CD14-positive monocyte (primary cell): ENCODE measurements around the gene EEF1AKMT4. TPM values are rescaled to one million over a fixed set of nuclear protein-coding genes. Genes with fewer than 3 reads are reported as not detected.
A peak's percentile ranks its signal among the peaks of the same experiment; 100 is the strongest.

Experiments
- DNase-seq, 3 donors: peaks; one replicate each; pipeline ENCODE4 v3.0.0-alpha.2; 2011 to 2022
- H2AFZ ChIP-seq: 2 replicates; pipeline ENCODE4 v1.6.0; 2012; ENCODE audit warnings: mild to moderate bottlenecking, low read depth, low read length, inconsistent platforms; ENCODE audit not compliant: insufficient read depth, poor library complexity, severe bottlenecking
- H3K27ac ChIP-seq, 2 donors: 1 replicate in 1 of 2; 2 replicates in 1 of 2; pipeline ENCODE4 v1.5.1; 2012 to 2013; ENCODE audit warnings: low read length in 2 of 2, control low read depth in 1 of 2, inconsistent platforms in 1 of 2, low read depth in 1 of 2, mild to moderate bottlenecking in 1 of 2
- H3K27me3 ChIP-seq, 2 donors: one replicate each; pipeline versions ENCODE4 v1.6.0 to v1.6.1; 2011 to 2013; ENCODE audit warnings: low read length in 2 of 2; ENCODE audit not compliant: control insufficient read depth in 2 of 2, insufficient read depth in 2 of 2
- H3K36me3 ChIP-seq, 2 donors: replicated peaks in 1 of 2; 1 replicate in 1 of 2; 2 replicates in 1 of 2; pipeline versions ENCODE4 v1.5.1 to v1.6.1; 2012 to 2013; ENCODE audit warnings: low read length in 2 of 2, control low read depth in 1 of 2, inconsistent platforms in 1 of 2, mild to moderate bottlenecking in 1 of 2; ENCODE audit not compliant: insufficient read depth in 2 of 2, control insufficient read depth in 1 of 2
- H3K4me1 ChIP-seq, 2 donors: 1 replicate in 1 of 2; 2 replicates in 1 of 2; pipeline versions ENCODE4 v1.5.1 to v1.6.1; 2012 to 2013; ENCODE audit warnings: low read length in 2 of 2, control low read depth in 1 of 2, inconsistent platforms in 1 of 2, mild to moderate bottlenecking in 1 of 2, moderate library complexity in 1 of 2; ENCODE audit not compliant: insufficient read depth in 2 of 2, control insufficient read depth in 1 of 2
- H3K4me2 ChIP-seq: replicated peaks from 2 replicates; pipeline ENCODE3; 2012; ENCODE audit warnings: low read length, moderate library complexity, mild to moderate bottlenecking; ENCODE audit not compliant: poor library complexity, severe bottlenecking; ENCODE audit errors: extremely low read depth
- H3K4me3 ChIP-seq, 3 experiments: fragments of 200-600 bp in 1 of 3; sonication (generic) in 1 of 3; replicated peaks in 1 of 3; 1 replicate in 2 of 3; 2 replicates in 1 of 3; pipeline ENCODE4 v1.5.1; 2011 to 2013; ENCODE audit warnings: low read length in 3 of 3, mild to moderate bottlenecking in 3 of 3, control low read depth in 2 of 3, low read depth in 2 of 3, inconsistent platforms in 1 of 3, moderate library complexity in 1 of 3
- H3K79me2 ChIP-seq: 2 replicates; pipeline ENCODE4 v1.6.0; 2012; ENCODE audit warnings: mild to moderate bottlenecking, control low read depth, inconsistent platforms, low read length, moderate library complexity; ENCODE audit not compliant: insufficient read depth
- H3K9ac ChIP-seq: 2 replicates; pipeline ENCODE4 v1.6.0; 2017; ENCODE audit warnings: low read length, mild to moderate bottlenecking; ENCODE audit not compliant: insufficient read depth, poor library complexity, severe bottlenecking
- H3K9me3 ChIP-seq, 2 donors: replicated peaks in 1 of 2; 1 replicate in 1 of 2; 2 replicates in 1 of 2; pipeline versions ENCODE4 v1.5.1 to v1.6.1; 2012 to 2013; ENCODE audit warnings: low read length in 2 of 2, control low read depth in 1 of 2; ENCODE audit not compliant: control insufficient read depth in 1 of 2, insufficient read depth in 1 of 2
- H4K20me1 ChIP-seq: 2 replicates; pipeline ENCODE4 v1.6.0; 2012; ENCODE audit warnings: mild to moderate bottlenecking, low read length, control low read depth, moderate library complexity; ENCODE audit not compliant: insufficient read depth
- H3K27ac Mint-ChIP-seq, 7 donors: one replicate each; pipeline ENCODE4 v1.8.0; 2020; ENCODE audit warnings: mild to moderate bottlenecking in 7 of 7, mixed read lengths in 7 of 7, moderate library complexity in 6 of 7, inconsistent platforms in 2 of 7
- H3K27me3 Mint-ChIP-seq, 3 donors: one replicate each; pipeline ENCODE4 v1.8.0; 2021 to 2022; ENCODE audit warnings: low read depth in 3 of 3, mild to moderate bottlenecking in 3 of 3, mixed read lengths in 3 of 3, moderate library complexity in 3 of 3, inconsistent platforms in 1 of 3
- H3K36me3 Mint-ChIP-seq, 2 donors: one replicate each; pipeline ENCODE4 v1.8.0; 2020; ENCODE audit warnings: mixed read lengths in 2 of 2, inconsistent platforms in 1 of 2, mild to moderate bottlenecking in 1 of 2
- H3K4me1 Mint-ChIP-seq: one replicate; pipeline ENCODE4 v1.8.0; 2020; ENCODE audit warnings: mild to moderate bottlenecking, mixed read lengths
- H3K4me3 Mint-ChIP-seq, 2 donors: one replicate each; pipeline ENCODE4 v1.8.0; 2020; ENCODE audit warnings: mild to moderate bottlenecking in 2 of 2, mixed read lengths in 2 of 2, moderate library complexity in 1 of 2
- H3K9me3 Mint-ChIP-seq, 7 donors: one replicate each; pipeline ENCODE4 v1.8.0; 2020 to 2022; ENCODE audit warnings: mixed read lengths in 7 of 7, mild to moderate bottlenecking in 6 of 7, moderate library complexity in 6 of 7, inconsistent platforms in 2 of 7
- CTCF ChIP-seq: fragments of 200-600 bp; IDR thresholded peaks from one replicate; pipeline ENCODE4 v1.8.0; 2022; ENCODE audit warnings: antibody characterized with exemption, mild to moderate bottlenecking
- WGBS: methylation state at CpG from one replicate; pipeline ENCODE4 v1.1.5; 2013; ENCODE audit warnings: missing lambda C conversion rate; ENCODE audit not compliant: insufficient coverage; 5-methylcytosine and 5-hydroxymethylcytosine counted together
- intact Hi-C, 2 donors: fragments of 100-400 bp; cut with micrococcal nuclease; formaldehyde crosslinking; loops; one replicate each; pipeline versions ENCODE4 v1.15.0 to v1.15.1; 2023
- polyA plus RNA-seq, 3 donors: library from polyadenylated mRNA; depleted of rRNA in 1 of 3; unstranded in 2 of 3; stranded (reverse) in 1 of 3; fragments of 300-500 nt in 2 of 3; fragments of >200 nt in 1 of 3; fragmentation: Illumina TruSeq in 2 of 3; gene quantifications; 1 replicate in 2 of 3; 2 replicates in 1 of 3; pipeline ENCODE4 v1.2.3, GENCODE V29; 2012 to 2021

EEF1AKMT4 gene
- polyA plus RNA-seq, 3 donors = 4.0 to 12.0 (median 7.3) TPM

GRCh38 chr3:184248454-184249411 is 739 bp upstream of the EEF1AKMT4 start, which contains the start of gene ALG3:
Gene ALG3 (minus strand): TSS chr3:184248962. CDS start chr3:184248940, 22 bp downstream.
- H3K79me2 ChIP-seq = peaks cover 14% of the 10 kb centered on the region
- H4K20me1 ChIP-seq = no peaks in the 10 kb centered on the region
- peak; percentile 84 to 91 (median 91) for DNase-seq
- no peak for TF ChIP-seq CTCF
- peak within 1 kb of the TSS; percentile 93 for H3K4me2 ChIP-seq
- peak within 1 kb of the TSS; percentile 79 to 87 for H3K27ac ChIP-seq
- Mint-ChIP-seq H3K36me3 (peaks cover 22 to 24% of the 10 kb centered on the region in 2 donors), H3K27ac (peak within 1 kb of the TSS; percentile 96 to 98 (median 97)), H3K27me3 (peaks cover 0 to 3% (median under 1%) of the 10 kb centered on the region in 3 donors), H3K4me1 (peaks cover 11% of the 10 kb centered on the region), H3K4me3 (peak within 1 kb of the TSS; percentile 88 to 90), H3K9me3 (no peaks in the 10 kb centered on the region)
- under 1% methylated on average over 38 of the region's 49 CpGs for WGBS
- intact Hi-C loops = loop anchor here (2.0 to 5.0 kb wide), 4 partner anchors 49 to 74 kb away; partner anchors contain the start of genes ABCF3 (in 2 of the 2), AP2M1 (in 1 of the 2), EIF4G1 (in 1 of the 2) and PSMD2 (in 1 of the 2)
- H3K27me3 ChIP-seq = no peaks in the 10 kb centered on the region
- H3K4me3 ChIP-seq = peak within 1 kb of the TSS; percentile 85 to 88 (median 87)
- H3K36me3 ChIP-seq = peaks cover 20 to 24% of the 10 kb centered on the region in 2 donors
- no peaks in the 10 kb centered on the region for H3K9me3 ChIP-seq
- peak within 1 kb of the TSS; percentile 78 for H3K9ac ChIP-seq
- peaks cover 15 to 24% of the 10 kb centered on the region in 2 donors for H3K4me1 ChIP-seq
- peak within 1 kb of the TSS; percentile 100 for H2AFZ ChIP-seq

- Mint-ChIP-seq H3K4me1 (peaks cover 11% of the 10 kb centered on the region), H3K9me3 (no peaks in the 10 kb centered on the region), H3K27ac (peak overlapping the region in 4 of 7 donors; percentile 6 to 96 (median 60)), H3K36me3 (peaks cover 8 to 11% of the 10 kb centered on the region in 2 donors), H3K27me3 (peaks cover 0 to 3% (median 0%) of the 10 kb centered on the region in 3 donors), H3K4me3 (peak overlapping the region; percentile 88 to 90)
- Histone ChIP-seq H3K79me2 (peaks cover 14% of the 10 kb centered on the region), H3K4me1 (peaks cover 15 to 24% of the 10 kb centered on the region in 2 donors), H3K27me3 (no peaks in the 10 kb centered on the region), H2AFZ (peak overlapping the region; percentile 100), H3K9ac (peak overlapping the region; percentile 78), H3K36me3 (peaks cover 4 to 9% of the 10 kb centered on the region in 2 donors), H3K9me3 (no peaks in the 10 kb centered on the region), H4K20me1 (peaks cover 1% of the 10 kb centered on the region), H3K4me2 (peak overlapping the region; percentile 93), H3K27ac (peak overlapping the region in 1 of 2 donors; percentile 87), H3K4me3 (peak overlapping the region; percentile 85 to 88 (median 87))
- TF ChIP-seq CTCF = peak; percentile 87
- under 1% methylated on average over 15 of the region's 20 CpGs for WGBS
- peak; percentile 81 to 88 (median 83) for DNase-seq
- intact Hi-C loops = loop anchor here in 1 of 2 donors (5.0 to 10.0 kb wide), 2 partner anchors 47 to 355 kb away; partner anchors contain the start of gene PSMD2
These were observed 826 bp downstream of the EEF1AKMT4 start for GRCh38 chr3:184250167-184250828.
